Measurements from ENCODE around the gene RASSF1. TPM values are rescaled to one million over a fixed set of nuclear protein-coding genes. Genes with fewer than 3 reads are reported as not detected.
"Not testable (repeated sequence)": the region's sequence is repeated elsewhere in the genome, so short reads cannot be mapped to it uniquely, and the experiment has no call there.

RASSF1 gene
- total RNA-seq, 2 donors from 2014 or later = 20.7 to 25.6 TPM

DNA sequence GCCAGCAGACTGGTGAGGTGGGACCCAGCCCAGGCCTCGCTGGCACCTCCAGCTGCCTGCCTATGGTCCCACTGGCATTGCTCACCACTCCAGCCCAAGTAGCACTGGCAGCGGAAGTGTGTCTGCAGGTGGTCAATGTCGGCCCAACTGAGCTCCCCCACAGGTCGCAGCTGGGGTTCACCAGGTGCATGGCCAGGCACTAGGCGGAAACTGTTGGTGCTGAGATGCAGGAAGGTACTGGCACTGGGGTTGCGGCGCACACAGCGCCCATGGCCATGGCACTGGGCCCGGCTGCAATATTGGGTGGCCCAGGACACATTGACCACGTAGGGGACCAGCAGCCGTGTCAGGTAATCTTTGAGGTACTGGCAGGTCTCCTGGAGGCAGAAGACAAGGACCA lies 22.5 kb downstream of the RASSF1 start:
- ATAC-seq (no peak), DNase-seq (no peak)
- intact Hi-C loops (cut with DNase I) = no loop called here

DNA sequence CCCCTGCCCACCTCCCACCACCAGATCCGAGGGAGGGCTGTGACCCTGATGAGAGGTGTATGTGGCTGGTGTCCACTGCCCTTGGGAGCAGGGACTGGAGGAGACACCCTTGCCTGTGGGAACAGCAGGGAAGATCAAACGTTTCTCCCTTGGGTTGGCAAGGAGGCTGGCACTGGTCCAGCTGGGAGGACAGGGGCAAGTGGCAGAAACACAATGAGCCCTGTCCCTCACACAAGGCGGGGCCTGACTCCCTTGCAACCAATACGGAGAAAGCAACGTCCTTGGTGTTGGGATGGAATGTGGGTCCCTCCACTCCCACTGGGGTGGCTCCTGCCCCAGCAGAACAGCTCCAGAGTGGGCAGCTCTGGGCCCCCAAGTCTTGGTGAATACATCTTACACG lies 23.3 kb downstream of the RASSF1 start:
- ATAC-seq (no peak), DNase-seq (no peak)
- intact Hi-C loops (cut with DNase I) = no loop called here

DNA sequence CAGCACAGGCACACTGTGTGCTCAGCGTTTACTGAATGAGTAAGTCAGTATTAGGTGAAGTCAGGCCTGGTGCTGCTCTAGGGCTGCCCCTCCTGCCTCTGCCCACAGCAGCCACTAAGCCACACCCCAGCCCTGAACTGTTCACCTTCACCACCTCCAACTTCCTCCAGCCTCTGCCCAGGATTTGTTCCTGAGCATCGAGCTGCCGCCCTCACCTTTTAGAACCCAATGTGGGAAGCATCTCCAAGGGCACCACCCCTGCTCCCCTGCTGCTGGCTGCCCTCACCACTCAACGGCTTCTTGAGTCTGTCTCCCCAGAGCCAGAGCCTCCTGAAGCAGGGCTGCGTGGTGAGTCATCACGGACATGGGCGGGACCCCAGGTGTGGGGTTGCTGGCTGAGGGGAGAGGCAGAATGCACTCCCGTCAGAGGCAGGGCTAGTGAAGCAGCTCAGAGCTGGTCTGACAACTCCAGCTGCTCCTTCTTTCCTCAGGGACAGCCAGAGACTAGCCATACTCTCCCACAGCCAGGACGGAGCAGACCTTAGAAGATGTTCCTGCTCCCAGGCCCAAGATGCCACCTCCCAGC lies 23.9 kb downstream of the RASSF1 start:
- ATAC-seq = peak in 1 of 2 donors; percentile 54

DNA sequence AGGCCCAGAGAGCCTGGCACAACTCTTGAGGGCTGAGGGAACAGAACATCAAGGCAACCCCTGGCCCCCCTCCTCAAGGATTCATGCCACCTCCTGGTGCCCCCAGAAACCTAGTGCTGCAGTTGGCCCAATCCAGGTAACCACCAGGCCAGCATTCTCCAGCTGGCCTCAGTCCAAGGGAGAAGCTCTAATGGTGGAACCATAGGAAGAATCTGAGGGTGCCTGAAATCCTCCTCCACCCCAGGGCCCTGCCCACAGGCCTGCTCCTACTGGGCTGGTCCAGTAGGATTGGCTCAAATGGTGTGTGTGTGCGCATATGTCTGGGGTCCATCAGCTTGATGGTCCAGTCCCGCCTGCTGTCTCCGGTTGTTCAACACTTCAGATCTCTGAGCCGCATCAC lies 25.8 kb downstream of the RASSF1 start:
- DNase-seq (no peak), ATAC-seq (no peak)
- intact Hi-C loops (cut with DNase I) = no loop called here

More for the DNA sequence above, 23.9 kb downstream of the RASSF1 start:
- peak; percentile 66 for DNase-seq
- intact Hi-C loops (cut with DNase I) = no loop called here

DNA sequence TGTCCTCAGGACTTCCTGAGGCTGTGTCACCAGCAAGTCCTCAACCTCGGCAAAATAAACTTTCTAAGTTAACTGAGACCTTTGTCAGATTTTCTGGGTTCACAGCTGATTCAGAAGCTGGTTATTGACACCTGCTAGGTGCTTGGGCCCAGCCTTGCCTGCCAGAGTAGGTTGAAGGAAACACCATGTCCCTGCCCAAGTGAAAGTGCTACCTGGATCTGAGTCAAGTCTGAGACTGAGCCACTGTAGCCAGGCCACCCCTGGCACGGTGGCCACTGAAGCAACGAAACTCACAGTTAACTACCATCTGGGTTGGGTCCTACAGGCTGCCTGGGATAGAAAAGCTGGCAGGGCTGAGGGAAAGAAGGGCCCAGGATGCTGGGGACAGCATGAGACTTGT lies 26.3 kb downstream of the RASSF1 start:
- ATAC-seq (no peak), DNase-seq (no peak)
- intact Hi-C loops (cut with DNase I) = no loop called here

DNA sequence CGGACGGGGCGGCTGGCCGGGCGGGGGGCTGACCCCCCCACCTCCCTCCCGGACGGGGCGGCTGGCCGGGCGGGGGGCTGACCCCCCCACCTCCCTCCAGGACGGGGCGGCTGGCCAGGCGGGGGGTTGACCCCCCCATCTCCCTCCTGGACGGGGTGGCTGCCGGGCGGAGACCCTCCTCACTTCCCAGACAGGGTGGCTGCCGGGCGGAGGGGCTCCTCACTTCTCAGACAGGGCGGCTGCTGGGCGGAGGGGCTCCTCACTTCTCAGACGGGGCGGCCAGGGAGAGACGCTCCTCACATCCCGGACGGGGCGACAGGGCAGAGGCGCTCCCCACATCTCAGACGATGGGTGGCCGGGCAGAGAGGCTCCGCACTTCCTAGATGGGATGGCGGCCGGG lies 28.6 kb downstream of the RASSF1 start:
- ATAC-seq; DNase-seq; intact Hi-C loops (cut with DNase I): not testable (repeated sequence)

DNA sequence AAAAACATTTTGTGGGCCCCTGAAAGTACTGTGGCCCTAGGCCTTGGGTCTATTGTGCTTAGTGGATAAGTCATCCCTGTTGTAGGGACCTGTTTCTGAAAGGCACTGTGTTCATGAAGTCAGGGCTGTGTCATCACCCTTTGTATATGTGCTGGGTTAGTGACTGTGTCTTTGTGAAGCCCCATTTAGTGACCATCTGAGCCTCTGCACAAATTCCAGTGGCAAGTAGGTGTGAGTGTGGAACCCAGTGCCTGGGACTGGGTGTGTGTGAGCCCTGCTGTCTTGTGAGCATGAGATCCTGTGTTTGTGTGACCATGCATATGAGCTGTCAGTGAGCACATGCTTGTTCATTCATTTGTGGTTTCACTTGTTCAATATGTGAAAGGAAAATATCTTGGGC lies 36.0 kb downstream of the RASSF1 start:
- ATAC-seq = no peak
- DNase-seq = no peak
- intact Hi-C loops (cut with DNase I) = no loop called here

DNA sequence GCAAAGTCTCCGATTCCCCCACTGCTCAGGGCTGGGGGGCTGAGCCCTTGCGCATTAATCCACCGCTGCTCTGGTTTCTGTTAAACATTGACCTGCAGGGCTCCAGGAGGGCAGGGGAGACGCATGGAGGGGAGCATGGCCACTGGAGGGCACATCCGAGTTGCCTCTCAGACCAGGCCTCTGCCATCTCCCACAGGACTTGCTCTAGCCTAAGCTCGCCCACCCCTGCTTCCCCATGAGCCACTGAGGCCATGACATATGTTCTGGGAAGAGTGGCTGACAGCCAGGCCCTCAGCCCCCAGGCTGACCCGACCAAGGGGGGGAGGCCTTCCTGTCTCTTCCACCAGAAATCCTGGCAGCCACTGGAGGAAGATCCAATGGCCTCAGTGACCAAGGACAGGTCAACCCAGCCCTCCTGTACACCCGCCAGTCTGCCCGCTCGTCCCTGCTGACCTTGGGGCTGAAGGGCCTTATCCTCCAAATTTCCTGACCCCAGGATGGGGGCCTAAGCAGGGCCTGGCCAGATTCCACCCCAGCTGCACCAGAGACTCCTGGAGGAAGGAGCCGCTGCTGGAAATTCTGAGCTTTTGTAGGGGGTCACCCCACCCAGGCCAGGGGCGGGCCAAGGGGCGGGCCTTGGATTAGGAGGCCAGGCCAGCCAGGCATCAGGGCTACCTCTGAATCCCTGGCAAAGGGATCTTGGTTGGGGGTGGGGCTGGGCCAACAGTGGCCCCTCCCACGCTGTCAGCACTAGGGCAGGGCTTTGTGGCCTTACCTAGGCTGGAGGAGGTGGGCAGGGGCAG lies 37.4 kb downstream of the RASSF1 start, which contains the start of gene HYAL1:
HYAL1 (minus strand) TSS at position 562 of the 803 bp plus-strand sequence. CDS start 618 bp downstream, outside the sequence.
- DNase-seq = peak; percentile 88
- ATAC-seq = peak; percentile 4 to 26
- intact Hi-C loops (cut with DNase I) = no loop called here

DNA sequence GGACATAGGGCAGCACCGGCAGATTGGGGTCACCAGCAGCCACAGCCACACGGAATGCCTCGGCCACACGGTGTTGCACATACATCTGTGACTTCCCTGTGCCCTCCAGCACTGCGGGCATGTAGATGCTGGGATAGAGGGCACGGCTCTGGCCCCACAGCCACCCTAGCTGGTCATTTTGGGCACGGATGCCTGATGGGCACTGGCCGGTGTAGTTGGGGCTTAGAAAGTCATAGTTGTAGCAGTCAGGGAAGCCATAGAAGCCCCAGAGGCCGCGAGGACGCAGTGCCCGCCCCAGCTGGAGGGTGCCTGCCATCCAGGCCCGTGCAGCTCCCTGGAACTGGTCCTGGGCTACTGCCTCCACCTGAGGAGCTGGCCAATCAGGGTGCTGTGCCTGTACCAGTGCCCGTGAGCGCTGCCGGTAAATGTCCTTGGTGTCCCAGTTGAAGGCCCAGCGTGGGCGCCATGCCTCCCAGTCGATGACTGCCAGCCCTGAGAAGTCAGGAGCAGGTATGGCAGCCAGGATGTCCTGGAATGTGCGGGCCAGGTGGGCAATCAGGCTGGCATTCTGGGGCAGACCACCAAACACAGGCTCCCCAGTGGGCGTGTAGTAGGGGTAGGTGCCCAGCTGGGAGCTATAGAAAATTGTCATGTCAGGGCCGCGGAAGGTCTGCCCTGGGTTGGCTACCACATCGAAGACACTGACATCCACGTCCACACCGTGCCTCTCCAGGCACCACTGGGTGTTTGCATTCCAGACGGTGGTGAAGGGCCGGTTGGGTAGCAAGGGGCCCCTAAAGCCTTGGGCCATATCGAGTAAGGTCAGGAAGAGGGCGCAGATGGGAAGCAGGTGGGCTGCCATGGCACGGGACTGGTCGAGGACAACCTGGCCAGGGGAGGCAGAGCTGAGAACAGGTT lies 38.3 kb downstream of the RASSF1 start:
- no peak for ATAC-seq
- intact Hi-C loops (cut with DNase I) = no loop called here
- DNase-seq = no peak

DNA sequence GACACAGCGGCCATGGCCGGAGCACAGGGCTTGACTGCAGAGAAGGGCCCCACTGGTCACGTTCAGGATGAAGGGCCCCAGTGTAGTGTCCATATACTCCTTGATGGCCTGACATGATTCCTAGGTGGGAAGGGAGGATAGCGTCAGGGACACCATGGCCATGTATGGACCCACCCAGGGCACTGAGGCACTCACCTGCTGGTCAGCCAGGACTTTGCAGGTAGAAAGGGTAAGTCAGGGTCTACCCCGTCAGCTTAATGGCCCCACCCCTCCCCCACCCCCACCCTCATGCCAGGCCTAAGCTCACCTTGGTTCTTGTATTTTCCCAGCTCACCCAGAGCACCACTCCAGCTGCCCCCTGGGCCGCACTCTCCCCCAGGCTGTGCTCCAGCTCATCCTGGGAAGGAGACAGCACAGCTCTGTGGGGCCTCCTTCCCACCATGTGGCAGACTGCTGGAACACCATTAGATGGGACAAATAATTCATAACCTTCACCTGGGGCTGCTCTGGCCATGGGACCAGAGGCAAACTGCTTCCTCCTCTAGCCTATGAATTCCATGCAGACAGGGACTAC lies 39.9 kb downstream of the RASSF1 start:
- intact Hi-C loops (cut with DNase I) = no loop called here
- ATAC-seq (no peak), DNase-seq (no peak)

DNA sequence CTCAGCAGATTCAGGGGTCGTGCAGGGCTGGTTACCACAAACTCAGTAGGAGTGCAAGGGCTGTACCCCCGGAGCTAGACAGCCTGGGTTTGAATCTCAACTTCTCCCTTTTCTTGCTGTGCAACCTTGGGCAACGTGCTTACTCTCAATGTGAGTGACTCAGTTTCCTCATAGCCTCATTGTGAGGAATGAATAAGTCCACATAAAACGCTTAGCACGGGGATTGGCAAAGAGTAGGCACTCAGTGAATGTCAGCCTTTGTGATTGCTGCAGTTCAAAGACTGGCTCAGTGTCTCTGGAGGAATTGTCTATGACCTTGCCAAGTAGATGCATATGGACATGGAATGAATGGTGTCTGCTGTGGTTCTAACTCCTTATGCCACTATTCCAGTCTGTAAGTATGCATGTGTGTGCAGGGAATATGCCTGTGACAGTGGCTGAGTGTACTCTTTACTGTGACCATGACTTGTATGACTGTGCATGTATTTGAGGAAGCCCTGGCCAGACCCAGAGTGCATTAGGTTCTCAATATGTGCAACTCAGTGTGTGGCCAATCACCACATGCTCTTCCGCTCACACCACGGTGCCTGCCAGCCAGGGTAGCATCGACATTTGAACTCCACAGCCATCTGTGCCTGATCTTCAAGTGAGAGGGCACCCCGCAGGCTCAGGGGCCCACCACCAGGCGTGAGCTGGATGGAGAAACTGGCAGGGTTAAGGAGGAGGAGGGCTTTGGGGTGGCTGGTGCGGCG lies 40.5 kb downstream of the RASSF1 start:
- intact Hi-C loops (cut with DNase I) = no loop called here
- ATAC-seq (peak in 1 of 2 donors; percentile 2), DNase-seq (no peak)

DNA sequence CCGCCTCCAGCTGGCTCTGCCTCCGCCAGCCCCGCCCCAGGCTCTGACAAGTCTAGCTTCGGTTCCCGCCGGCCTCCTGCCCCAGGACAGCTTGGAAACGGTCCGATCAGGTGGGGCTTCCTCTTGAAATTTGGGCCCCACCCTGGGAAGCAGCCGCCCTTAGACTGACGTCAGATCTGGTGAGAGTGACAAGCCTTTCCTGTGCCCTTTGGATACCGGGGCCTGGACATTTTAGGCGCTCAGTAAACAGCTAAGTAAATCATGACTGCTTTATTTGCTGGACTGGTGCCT lies 41.1 kb downstream of the RASSF1 start:
- ATAC-seq (no peak), DNase-seq (no peak)
- intact Hi-C loops (cut with DNase I) = no loop called here

DNA sequence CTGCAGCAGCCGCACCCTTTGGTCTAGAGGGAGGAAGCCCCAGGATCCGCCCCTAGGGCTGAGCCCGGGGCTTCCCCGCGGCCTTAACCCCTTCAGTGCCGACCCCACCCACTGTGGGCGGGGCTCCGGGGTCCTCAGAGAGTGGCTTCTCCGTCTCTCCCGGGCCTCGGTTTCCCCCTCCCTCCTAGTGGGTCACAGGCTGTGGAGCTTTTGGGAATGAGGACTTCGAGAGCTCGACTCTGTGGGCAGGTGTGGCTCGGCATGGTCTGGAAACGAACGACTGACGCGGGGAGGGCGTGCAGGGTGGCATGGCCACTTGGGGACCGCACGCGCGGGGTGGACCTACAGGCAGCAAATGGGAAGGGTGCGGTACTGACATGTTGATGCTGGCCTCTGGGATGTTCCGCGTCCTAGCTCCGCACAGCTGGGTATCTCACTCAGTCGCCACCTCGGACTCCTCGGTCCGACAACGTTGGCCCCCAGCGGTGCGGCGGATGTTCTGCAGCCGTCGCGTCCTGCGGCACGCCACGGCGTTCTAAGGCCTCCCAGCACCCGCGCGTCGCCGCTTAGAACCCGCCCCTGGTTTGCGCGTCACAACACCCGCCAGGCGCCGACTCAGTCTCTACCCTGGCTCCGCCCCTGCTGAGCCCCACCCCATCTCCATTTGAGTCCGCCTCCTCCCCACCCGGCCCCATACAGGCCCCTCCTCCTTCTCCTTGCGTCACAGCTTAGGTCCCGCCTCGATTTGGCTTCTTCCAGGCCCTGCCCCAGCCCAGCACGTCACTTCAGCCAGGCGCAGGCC lies 41.6 kb downstream of the RASSF1 start, which contains the start of the genes HYAL3 and NAA80:
HYAL3 (minus strand) TSS at position 570 of the 802 bp plus-strand sequence. CDS start 3,803 bp downstream, outside the sequence.
NAA80 (minus strand) TSS at position 570 of the 802 bp plus-strand sequence. CDS start 1,942 bp downstream, outside the sequence.
- intact Hi-C loops (cut with DNase I) = no loop called here
- ATAC-seq = peak; percentile 91 to 94
- DNase-seq = peak; percentile 99

DNA sequence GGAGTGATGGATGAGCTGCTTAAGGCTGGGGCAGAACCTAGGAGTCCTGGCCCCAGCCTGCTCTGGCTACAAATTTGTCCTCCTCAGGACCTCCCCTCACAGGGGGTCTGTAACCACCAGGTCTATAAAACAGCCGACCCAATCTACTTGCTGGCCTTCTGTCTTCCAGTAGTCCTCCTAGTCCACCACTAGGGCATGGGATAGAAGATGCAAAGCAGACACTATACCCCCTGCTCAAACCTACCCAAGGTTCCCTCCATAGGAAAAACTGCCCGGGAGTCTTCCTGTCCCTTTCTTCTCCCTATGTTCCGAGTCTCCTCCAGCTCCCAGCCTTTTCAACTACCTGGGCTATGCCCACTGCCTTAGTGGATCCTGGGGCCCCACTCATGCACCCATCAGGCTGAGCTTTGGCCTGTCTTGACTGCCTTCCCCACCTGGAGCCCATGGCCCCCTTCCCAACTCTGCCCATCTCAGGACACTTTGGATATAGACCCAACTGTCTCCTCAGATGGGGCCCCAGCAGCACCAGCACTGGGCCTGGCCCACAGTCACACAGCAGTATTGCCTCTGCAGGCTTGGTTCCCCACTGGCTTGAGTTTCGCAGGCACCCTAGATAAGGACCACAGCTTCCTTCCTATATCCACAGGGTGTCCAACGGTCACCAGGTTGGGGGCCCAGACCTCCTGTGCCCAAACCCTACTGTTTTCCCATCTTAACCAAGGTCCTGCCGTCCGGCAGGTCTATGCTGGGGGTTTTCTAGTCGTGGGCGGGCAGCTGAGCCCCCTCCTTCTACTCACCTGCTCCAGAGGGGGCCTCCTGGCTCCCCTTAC lies 42.5 kb downstream of the RASSF1 start:
- intact Hi-C loops (cut with DNase I) = no loop called here
- ATAC-seq = no peak
- DNase-seq = no peak

DNA sequence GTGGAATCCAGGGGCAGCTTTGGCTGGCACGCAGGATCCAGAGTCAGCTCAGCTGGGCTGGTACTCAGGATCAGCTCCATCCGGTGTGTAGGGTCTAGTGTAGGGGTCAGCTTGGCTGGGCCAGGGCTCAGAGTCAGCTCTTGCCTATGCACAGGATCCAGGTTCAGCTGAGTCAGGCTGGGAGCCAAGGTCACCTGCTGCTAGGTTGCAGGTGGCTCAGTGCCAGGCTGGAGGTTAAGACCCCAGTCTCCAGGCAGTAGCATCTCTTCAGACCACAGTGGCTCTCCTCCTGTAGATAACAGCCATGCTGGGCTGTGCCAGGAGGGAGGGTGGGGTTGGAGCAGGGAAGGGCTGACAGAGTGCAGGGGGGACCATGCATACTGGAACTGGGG lies 43.3 kb downstream of the RASSF1 start:
- intact Hi-C loops (cut with DNase I) = no loop called here
- ATAC-seq = no peak
- DNase-seq = no peak

DNA sequence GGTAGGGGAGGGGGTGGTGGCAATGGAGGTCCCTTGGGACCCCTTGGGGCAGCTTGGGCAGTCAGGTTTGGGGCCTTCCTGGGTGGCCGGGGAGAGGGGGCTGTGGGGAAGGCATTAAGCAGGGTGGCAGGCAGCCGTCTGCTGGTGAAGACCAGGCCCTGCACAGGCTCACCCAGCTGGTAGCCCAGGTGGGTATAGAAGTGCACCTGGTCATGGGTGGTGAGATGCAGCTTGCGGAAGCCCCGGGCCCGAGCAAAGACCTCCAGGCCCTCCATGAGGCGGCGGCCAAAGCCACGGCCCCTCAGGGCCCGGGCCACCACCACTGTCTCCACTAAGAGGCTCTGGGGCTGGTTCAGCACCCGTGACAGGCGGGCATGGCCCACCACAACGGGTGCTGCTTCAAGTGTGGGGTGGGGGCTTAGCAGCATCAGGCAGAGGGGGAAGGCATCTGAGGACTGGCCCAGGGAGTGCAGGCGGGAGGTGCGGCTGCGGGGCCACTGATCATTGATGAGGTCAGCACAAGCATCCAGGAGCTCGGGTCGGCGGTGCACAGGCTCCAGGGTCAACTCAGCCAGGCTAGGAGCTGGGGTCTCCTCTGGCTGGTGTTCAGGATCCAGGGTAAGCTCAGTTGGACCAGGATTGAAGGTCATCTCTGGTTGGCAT lies 43.8 kb downstream of the RASSF1 start:
- no peak for DNase-seq
- intact Hi-C loops (cut with DNase I) = no loop called here
- ATAC-seq = no peak
